Caco-2 (cell line): ENCODE results near the gene NOS3. TPM values are rescaled to one million over a fixed set of nuclear protein-coding genes. Genes with fewer than 3 reads are reported as not detected.

Experiments used
- BruUV-seq: library from RNA; stranded (reverse); fragments of 400-500 nt; replicated peaks from 2 replicates; lab custom pipeline; 2021; lab: Mats Ljungman, UMichigan
- CTCF ChIA-PET: fragments of 300-600 bp; sonication (Branson Sonifier 250); formaldehyde crosslinking; loops from one replicate; lab custom pipeline; 2022; ENCODE audit warnings: antibody characterized with exemption; lab: Charles Lee
- POLR2A ChIA-PET: fragments of 300-600 bp; sonication (Branson Sonifier 250); formaldehyde crosslinking; loops from one replicate; lab custom pipeline; 2022; ENCODE audit warnings: antibody characterized with exemption; lab: Charles Lee
- DNase-seq, 2 experiments: peaks; one replicate each; pipeline versions ENCODE4 v3.0.0 to v3.0.0-alpha.2; 2020 to 2022
- H3K27me3 ChIP-seq: replicated peaks from 2 replicates; pipeline ENCODE4 v1.6.0; 2011; ENCODE audit warnings: low read length; ENCODE audit not compliant: control insufficient read depth, insufficient read depth
- H3K36me3 ChIP-seq: 2 replicates; pipeline ENCODE4 v1.5.1; 2011; ENCODE audit warnings: low read length; ENCODE audit not compliant: control insufficient read depth, insufficient read depth
- H3K4me1 ChIP-seq: fragments of 250-450 bp; sonication (Bioruptor Pico); 2 replicates; pipeline ENCODE4 v1.5.1; 2020; ENCODE audit warnings: mild to moderate bottlenecking
- H3K4me3 ChIP-seq: 2 replicates; pipeline ENCODE4 v1.5.1; 2011; ENCODE audit warnings: low read depth, mild to moderate bottlenecking, control low read depth, low read length
- H3K9me3 ChIP-seq: fragments of 250-450 bp; sonication (Bioruptor Pico); 2 replicates; pipeline ENCODE4 v1.5.1; 2020; ENCODE audit warnings: mild to moderate bottlenecking, moderate library complexity
- H3K27ac Mint-ChIP-seq: one replicate; pipeline ENCODE4 v1.8.0; 2022; ENCODE audit warnings: mixed read lengths; ENCODE audit not compliant: unreplicated experiment
- H3K27me3 Mint-ChIP-seq: one replicate; pipeline ENCODE4 v1.8.0; 2022; ENCODE audit warnings: mixed read lengths; ENCODE audit not compliant: insufficient read depth, unreplicated experiment
- H3K36me3 Mint-ChIP-seq: one replicate; pipeline ENCODE4 v1.8.0; 2022; ENCODE audit warnings: mild to moderate bottlenecking, mixed read lengths; ENCODE audit not compliant: insufficient read depth, unreplicated experiment
- H3K4me1 Mint-ChIP-seq: one replicate; pipeline ENCODE4 v1.8.0; 2022; ENCODE audit warnings: low read depth, mixed read lengths; ENCODE audit not compliant: unreplicated experiment
- H3K4me3 Mint-ChIP-seq: one replicate; pipeline ENCODE4 v1.8.0; 2022; ENCODE audit warnings: mild to moderate bottlenecking, moderate library complexity, mixed read lengths; ENCODE audit not compliant: unreplicated experiment
- H3K9me3 Mint-ChIP-seq: one replicate; pipeline ENCODE4 v1.8.0; 2022; ENCODE audit warnings: mixed read lengths; ENCODE audit not compliant: unreplicated experiment
- CTCF ChIP-seq, 2 experiments: fragments of 200-600 bp in 1 of 2; IDR thresholded peaks; 1 replicate in 1 of 2; 2 replicates in 1 of 2; pipeline versions ENCODE4 v1.5.1 to v1.8.0; 2011 to 2022; ENCODE audit warnings: antibody characterized with exemption in 1 of 2, control low read depth in 1 of 2, inconsistent platforms in 1 of 2, low read depth in 1 of 2, low read length in 1 of 2, mild to moderate bottlenecking in 1 of 2, moderate library complexity in 1 of 2; ENCODE audit not compliant: insufficient read depth in 1 of 2, severe bottlenecking in 1 of 2, unreplicated experiment in 1 of 2
- intact Hi-C: fragments of 100-400 bp; cut with micrococcal nuclease; formaldehyde crosslinking; loops from one replicate; pipeline ENCODE4 v1.10.0; 2022; ENCODE audit not compliant: unreplicated experiment
- total RNA-seq: library from RNA; stranded (reverse); gene quantifications from 2 replicates; pipeline ENCODE4 v1.2.3, GENCODE V29; 2022

Gene NOS3
- total RNA-seq, 1 experiment from 2014 or later = 1.1 TPM

GRCh38 chr7:151000897-151001495 is 10.2 kb downstream of the NOS3 start:
- Histone ChIP-seq H3K27me3 (no peaks in the 10 kb centered on the region), H3K4me1 (no peaks in the 10 kb centered on the region), H3K9me3 (no peaks in the 10 kb centered on the region), H3K36me3 (no peaks in the 10 kb centered on the region), H3K4me3 (no peak overlapping the region)
- DNase-seq = no peak
- no peak overlapping the region for H3K27ac Mint-ChIP-seq
- intact Hi-C loops = no loop called here
- no peak for TF ChIP-seq CTCF (IDR thresholded peaks at IDR 0.05; ENCODE audit: insufficient read depth in 1 of 2, low read depth in 1 of 2, low read length in 1 of 2, severe bottlenecking in 1 of 2, unreplicated experiment in 1 of 2)
- H3K36me3 Mint-ChIP-seq = no peaks in the 10 kb centered on the region
- H3K9me3 Mint-ChIP-seq = no peaks in the 10 kb centered on the region
- no peaks in the 10 kb centered on the region for H3K4me1 Mint-ChIP-seq
- BruUV-seq = no TSS peak
- CTCF ChIA-PET = no interaction called here
- peaks cover 3% of the 10 kb centered on the region for H3K27me3 Mint-ChIP-seq
- POLR2A ChIA-PET = no interaction called here
- H3K4me3 Mint-ChIP-seq = no peak overlapping the region

DNA sequence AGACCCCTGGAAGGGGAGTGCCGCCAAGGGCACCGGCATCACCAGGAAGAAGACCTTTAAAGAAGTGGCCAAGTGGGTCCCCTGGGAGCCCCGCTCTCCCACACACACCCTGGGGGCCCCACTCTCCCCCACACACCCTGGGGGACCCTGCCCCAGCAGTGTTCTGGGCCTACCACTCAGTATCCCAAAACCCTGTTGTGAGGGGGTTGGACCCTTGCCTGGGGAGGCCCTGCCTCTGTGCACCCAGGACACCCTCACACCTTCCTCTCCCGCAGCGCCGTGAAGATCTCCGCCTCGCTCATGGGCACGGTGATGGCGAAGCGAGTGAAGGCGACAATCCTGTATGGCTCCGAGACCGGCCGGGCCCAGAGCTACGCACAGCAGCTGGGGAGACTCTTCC is 10.7 kb downstream of the NOS3 start:
- no peak overlapping the region for H3K4me3 ChIP-seq
- H3K4me1 Mint-ChIP-seq = no peaks in the 10 kb centered on the region
- no peak overlapping the region for H3K4me3 Mint-ChIP-seq
- H3K27ac Mint-ChIP-seq = no peak overlapping the region
- no peaks in the 10 kb centered on the region for H3K27me3 ChIP-seq
- no TSS peak for BruUV-seq
- H3K9me3 ChIP-seq = no peaks in the 10 kb centered on the region
- H3K36me3 Mint-ChIP-seq = no peaks in the 10 kb centered on the region
- no peak for TF ChIP-seq CTCF (IDR thresholded peaks at IDR 0.05; ENCODE audit: insufficient read depth in 1 of 2, low read depth in 1 of 2, low read length in 1 of 2, severe bottlenecking in 1 of 2, unreplicated experiment in 1 of 2)
- ChIA-PET CTCF (no interaction called here), POLR2A (no interaction called here)
- H3K27me3 Mint-ChIP-seq = peaks cover 3% of the 10 kb centered on the region
- DNase-seq = no peak
- H3K36me3 ChIP-seq = no peaks in the 10 kb centered on the region
- no peaks in the 10 kb centered on the region for H3K9me3 Mint-ChIP-seq
- no peaks in the 10 kb centered on the region for H3K4me1 ChIP-seq
- intact Hi-C loops = no loop called here

DNA sequence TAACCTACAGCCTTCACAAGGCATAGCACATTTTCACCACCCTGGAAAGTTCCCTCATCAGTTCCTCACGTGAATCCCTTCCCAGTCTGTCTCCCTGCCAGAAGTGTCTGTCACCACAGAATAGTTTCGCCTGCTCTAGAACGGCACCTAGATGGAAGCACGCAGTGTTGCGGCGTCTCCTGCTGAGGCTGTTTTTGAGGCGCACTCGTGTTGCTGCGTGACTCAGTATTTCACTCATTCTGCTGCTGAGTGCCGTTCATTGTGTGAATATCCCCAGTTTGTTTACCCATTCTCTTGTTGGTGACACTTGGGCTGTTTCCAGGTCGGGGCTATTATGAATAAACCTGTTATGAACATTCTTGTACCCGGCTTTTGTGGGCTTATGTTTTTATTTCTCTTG is 12.8 kb downstream of the NOS3 start:
- H3K4me3 ChIP-seq = no peak overlapping the region
- Mint-ChIP-seq H3K27ac (no peak overlapping the region), H3K27me3 (peaks cover 3% of the 10 kb centered on the region), H3K4me1 (no peaks in the 10 kb centered on the region), H3K36me3 (no peaks in the 10 kb centered on the region), H3K4me3 (no peak overlapping the region), H3K9me3 (no peaks in the 10 kb centered on the region)
- CTCF ChIA-PET = no interaction called here
- POLR2A ChIA-PET = no interaction called here
- H3K27me3 ChIP-seq = no peaks in the 10 kb centered on the region
- no TSS peak for BruUV-seq
- H3K36me3 ChIP-seq = no peaks in the 10 kb centered on the region
- no peak for TF ChIP-seq CTCF (IDR thresholded peaks at IDR 0.05; ENCODE audit: insufficient read depth in 1 of 2, low read depth in 1 of 2, low read length in 1 of 2, severe bottlenecking in 1 of 2, unreplicated experiment in 1 of 2)
- no peaks in the 10 kb centered on the region for H3K9me3 ChIP-seq
- no peak for DNase-seq
- H3K4me1 ChIP-seq = no peaks in the 10 kb centered on the region
- intact Hi-C loops = no loop called here
